ENCODE measurements around the gene ARHGAP33. TPM values are rescaled to one million over a fixed set of nuclear protein-coding genes. Genes with fewer than 3 reads are reported as not detected.

Gene ARHGAP33
- total RNA-seq, 2 donors from 2014 or later, result 13.2 to 38.1 TPM

- WGBS, result 54% methylated on average over 12 of the region's 13 CpGs
- DNase-seq (ENCODE audit: low spot score), result no peak
- Histone ChIP-seq H3K9me3 (no peaks in the 10 kb centered on the region), H3K36me3 (no peaks in the 10 kb centered on the region), H3K27ac (no peak overlapping the region), H3K27me3 (replicated peaks; ENCODE audit: insufficient read depth) (no peaks in the 10 kb centered on the region), H3K4me1 (replicated peaks) (no peaks in the 10 kb centered on the region), H3K4me3 (peak overlapping the region; percentile 68 to 84)
- no peak for TF ChIP-seq POLR2AphosphoS5 (IDR thresholded peaks at IDR 0.05)
- TF ChIP-seq POLR2A (IDR thresholded peaks at IDR 0.05), result no peak
- TF ChIP-seq, protein P1, sequence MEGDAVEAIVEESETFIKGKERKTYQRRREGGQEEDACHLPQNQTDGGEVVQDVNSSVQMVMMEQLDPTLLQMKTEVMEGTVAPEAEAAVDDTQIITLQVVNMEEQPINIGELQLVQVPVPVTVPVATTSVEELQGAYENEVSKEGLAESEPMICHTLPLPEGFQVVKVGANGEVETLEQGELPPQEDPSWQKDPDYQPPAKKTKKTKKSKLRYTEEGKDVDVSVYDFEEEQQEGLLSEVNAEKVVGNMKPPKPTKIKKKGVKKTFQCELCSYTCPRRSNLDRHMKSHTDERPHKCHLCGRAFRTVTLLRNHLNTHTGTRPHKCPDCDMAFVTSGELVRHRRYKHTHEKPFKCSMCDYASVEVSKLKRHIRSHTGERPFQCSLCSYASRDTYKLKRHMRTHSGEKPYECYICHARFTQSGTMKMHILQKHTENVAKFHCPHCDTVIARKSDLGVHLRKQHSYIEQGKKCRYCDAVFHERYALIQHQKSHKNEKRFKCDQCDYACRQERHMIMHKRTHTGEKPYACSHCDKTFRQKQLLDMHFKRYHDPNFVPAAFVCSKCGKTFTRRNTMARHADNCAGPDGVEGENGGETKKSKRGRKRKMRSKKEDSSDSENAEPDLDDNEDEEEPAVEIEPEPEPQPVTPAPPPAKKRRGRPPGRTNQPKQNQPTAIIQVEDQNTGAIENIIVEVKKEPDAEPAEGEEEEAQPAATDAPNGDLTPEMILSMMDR (IDR thresholded peaks at IDR 0.05), result no peak
- intact Hi-C loops (cut with DNase I), result no loop called here
These were observed 881 bp downstream of the ARHGAP33 start for GRCh38 chr19:35776102-35776788.

- WGBS, result 39% methylated on average over 19 of the region's 19 CpGs
- Histone ChIP-seq H3K27me3 (replicated peaks; ENCODE audit: insufficient read depth) (no peaks in the 10 kb centered on the region), H3K36me3 (no peaks in the 10 kb centered on the region), H3K27ac (no peak overlapping the region), H3K4me1 (replicated peaks) (no peaks in the 10 kb centered on the region), H3K9me3 (no peaks in the 10 kb centered on the region), H3K4me3 (no peak overlapping the region)
- intact Hi-C loops (cut with DNase I), result no loop called here
- DNase-seq (ENCODE audit: low spot score), result no peak
- TF ChIP-seq POLR2A (IDR thresholded peaks at IDR 0.05) (no peak), POLR2AphosphoS5 (IDR thresholded peaks at IDR 0.05) (no peak)
- TF ChIP-seq, protein P1 (IDR thresholded peaks at IDR 0.05), result no peak
These were observed 1.9 kb downstream of the ARHGAP33 start for GRCh38 chr19:35777086-35777841.

- TF ChIP-seq, protein P1 (IDR thresholded peaks at IDR 0.05), result no peak
- TF ChIP-seq POLR2AphosphoS5 (IDR thresholded peaks at IDR 0.05) (no peak), POLR2A (IDR thresholded peaks at IDR 0.05) (no peak)
- Histone ChIP-seq H3K9me3 (no peaks in the 10 kb centered on the region), H3K27ac (no peak overlapping the region), H3K4me1 (replicated peaks) (no peaks in the 10 kb centered on the region), H3K4me3 (no peak overlapping the region), H3K36me3 (no peaks in the 10 kb centered on the region), H3K27me3 (replicated peaks; ENCODE audit: insufficient read depth) (no peaks in the 10 kb centered on the region)
- DNase-seq (ENCODE audit: low spot score), result no peak
- intact Hi-C loops (cut with DNase I), result no loop called here
- 70% methylated on average over 7 of the region's 7 CpGs for WGBS
These were observed 2.6 kb downstream of the ARHGAP33 start for GRCh38 chr19:35777961-35778360.

- no peak overlapping the region for H3K27ac ChIP-seq
- no peaks in the 10 kb centered on the region for H3K9me3 ChIP-seq
- H3K36me3 ChIP-seq, result no peaks in the 10 kb centered on the region
- H3K27me3 ChIP-seq (replicated peaks; ENCODE audit: insufficient read depth), result no peaks in the 10 kb centered on the region
- intact Hi-C loops (cut with DNase I), result no loop called here
- H3K4me1 ChIP-seq (replicated peaks), result no peaks in the 10 kb centered on the region
- no peak overlapping the region for H3K4me3 ChIP-seq
- TF ChIP-seq, protein P1 (IDR thresholded peaks at IDR 0.05), result no peak
- TF ChIP-seq POLR2AphosphoS5 (IDR thresholded peaks at IDR 0.05) (no peak), POLR2A (IDR thresholded peaks at IDR 0.05) (no peak)
- DNase-seq (ENCODE audit: low spot score), result no peak
- WGBS, result 94% methylated on average over 8 of the region's 8 CpGs
These were observed 3.7 kb downstream of the ARHGAP33 start for GRCh38 chr19:35779033-35779432.

All from prostate gland (tissue), 2 donors.